Neural crest cell (in vitro differentiated cells): ENCODE data around the gene PUS1. TPM values are rescaled to one million over a fixed set of nuclear protein-coding genes. Genes with fewer than 3 reads are reported as not detected.
"Not testable (repeated sequence)": the region's sequence is repeated elsewhere in the genome, so short reads cannot be mapped to it uniquely, and the experiment has no call there.

ENCODE experiments used
- DNase-seq: peaks from one replicate; pipeline ENCODE4 v3.0.0; 2021; ENCODE audit warnings: low read depth, mixed read lengths, low spot score
- H3K27ac Mint-ChIP-seq: one replicate; pipeline ENCODE4 v1.8.0; 2021; ENCODE audit warnings: mild to moderate bottlenecking, mixed read lengths; ENCODE audit not compliant: unreplicated experiment
- H3K27me3 Mint-ChIP-seq: 2 replicates; pipeline ENCODE4 v1.8.0; 2021; ENCODE audit warnings: low read depth, mild to moderate bottlenecking, mixed read lengths
- H3K36me3 Mint-ChIP-seq: 2 replicates; pipeline ENCODE4 v1.8.0; 2021; ENCODE audit warnings: low read depth, mild to moderate bottlenecking, mixed read lengths
- H3K4me1 Mint-ChIP-seq: 2 replicates; pipeline ENCODE4 v1.8.0; 2021; ENCODE audit warnings: mixed read lengths
- H3K4me3 Mint-ChIP-seq: one replicate; pipeline ENCODE4 v1.8.0; 2021; ENCODE audit warnings: mild to moderate bottlenecking, mixed read lengths
- H3K9me3 Mint-ChIP-seq: 2 replicates; pipeline ENCODE4 v1.8.0; 2021; ENCODE audit warnings: mixed read lengths
- CTCF ChIP-seq: fragments of 200-600 bp; sonication (generic); conservative IDR thresholded peaks from 2 replicates; pipeline ENCODE4 v1.5.0; 2021; ENCODE audit warnings: antibody characterized with exemption, mild to moderate bottlenecking
- total RNA-seq: library from RNA; stranded (reverse); gene quantifications from 2 replicates; pipeline ENCODE4 v1.2.1, GENCODE V29; 2021

Gene PUS1
- total RNA-seq, 1 donor from 2014 or later: 48.7 TPM

GRCh38 chr12:131959116-131959515 is 30.0 kb downstream of the PUS1 start:
- Mint-ChIP-seq H3K36me3 (peaks cover 5% of the 10 kb centered on the region), H3K27ac (peak overlapping the region; percentile 57)
- no peak for DNase-seq

GRCh38 chr12:131959641-131960589 is 30.8 kb downstream of the PUS1 start:
- no peaks in the 10 kb centered on the region for H3K27me3 Mint-ChIP-seq
- TF ChIP-seq CTCF: no peak
- H3K4me1 Mint-ChIP-seq: peaks cover 14% of the 10 kb centered on the region
- no peak for DNase-seq
- no peaks in the 10 kb centered on the region for H3K9me3 Mint-ChIP-seq
- peaks cover 5% of the 10 kb centered on the region for H3K36me3 Mint-ChIP-seq
- peak overlapping the region; percentile 57 for H3K27ac Mint-ChIP-seq
- no peak overlapping the region for H3K4me3 Mint-ChIP-seq

More at GRCh38 chr12:131959116-131959515, 30.0 kb downstream of the PUS1 start:
- H3K9me3 Mint-ChIP-seq: no peaks in the 10 kb centered on the region
- no peak for TF ChIP-seq CTCF
- H3K4me1 Mint-ChIP-seq: peaks cover 14% of the 10 kb centered on the region
- H3K27me3 Mint-ChIP-seq: no peaks in the 10 kb centered on the region
- no peak overlapping the region for H3K4me3 Mint-ChIP-seq

- H3K9me3 Mint-ChIP-seq, DNase-seq, H3K4me3 Mint-ChIP-seq, H3K27ac Mint-ChIP-seq, H3K36me3 Mint-ChIP-seq, H3K27me3 Mint-ChIP-seq: not testable (repeated sequence)
- H3K4me1 Mint-ChIP-seq: peaks cover 14% of the 10 kb centered on the region
Measured at GRCh38 chr12:131960590-131961325, 31.7 kb downstream of the PUS1 start.

- H3K4me1 Mint-ChIP-seq, H3K27me3 Mint-ChIP-seq, DNase-seq, H3K36me3 Mint-ChIP-seq, H3K4me3 Mint-ChIP-seq, H3K9me3 Mint-ChIP-seq, H3K27ac Mint-ChIP-seq: not testable (repeated sequence)
Measured at GRCh38 chr12:131961328-131961727, 32.3 kb downstream of the PUS1 start.

- no peaks in the 10 kb centered on the region for H3K9me3 Mint-ChIP-seq
- peaks cover 8% of the 10 kb centered on the region for H3K36me3 Mint-ChIP-seq
- H3K27ac Mint-ChIP-seq: no peak overlapping the region
- no peak for TF ChIP-seq CTCF
- DNase-seq: no peak
- H3K4me3 Mint-ChIP-seq: no peak overlapping the region
- H3K27me3 Mint-ChIP-seq: no peaks in the 10 kb centered on the region
- peaks cover 5% of the 10 kb centered on the region for H3K4me1 Mint-ChIP-seq
Measured at GRCh38 chr12:131962069-131962468, 33.0 kb downstream of the PUS1 start.

- TF ChIP-seq CTCF: no peak
- Mint-ChIP-seq H3K27ac (no peak overlapping the region), H3K36me3 (peaks cover 8% of the 10 kb centered on the region), H3K4me3 (no peak overlapping the region), H3K9me3 (no peaks in the 10 kb centered on the region), H3K4me1 (peaks cover under 1% of the 10 kb centered on the region), H3K27me3 (no peaks in the 10 kb centered on the region)
- no peak for DNase-seq
Measured at GRCh38 chr12:131963381-131963780, 34.3 kb downstream of the PUS1 start.
